RWPE1 (cell line): ENCODE results near the gene PROX1.

Experiments
- CTCF ChIA-PET: fragments of 350-600 bp; sonication (Branson Sonifier 250); formaldehyde crosslinking; extraction: SDS; loops from one replicate; lab custom pipeline; 2021; lab: Yijun Ruan, JAX
- POLR2A ChIA-PET: fragments of 400-600 bp; formaldehyde crosslinking; extraction: SDS; loops from one replicate; lab custom pipeline; 2020; ENCODE audit warnings: antibody characterized with exemption; ENCODE audit not compliant: low non-redundant PET; lab: Yijun Ruan, JAX
- DNase-seq: peaks from one replicate; pipeline ENCODE4 v3.0.0; 2012; ENCODE audit warnings: low spot score
- H3K27ac ChIP-seq: fragments of 450-650 bp; 2 replicates; pipeline ENCODE4 v1.5.1; 2017
- CTCF ChIP-seq: fragments of 450-650 bp; conservative IDR thresholded peaks from 2 replicates; pipeline ENCODE4 v1.5.1; 2017; ENCODE audit warnings: low read depth, mild to moderate bottlenecking

PROX1 gene

GRCh38 chr1:213977486-213977842 is 10.3 kb upstream of the PROX1 start:
- TF ChIP-seq CTCF, result no peak
- DNase-seq, result no peak
- POLR2A ChIA-PET, result no interaction called here
- H3K27ac ChIP-seq, result no peak overlapping the region
- CTCF ChIA-PET, result interaction anchor here (0.8 kb wide), 1 partner anchor 9 kb away, joined by 3 read pairs; no protein-coding TSS in a partner anchor

DNA sequence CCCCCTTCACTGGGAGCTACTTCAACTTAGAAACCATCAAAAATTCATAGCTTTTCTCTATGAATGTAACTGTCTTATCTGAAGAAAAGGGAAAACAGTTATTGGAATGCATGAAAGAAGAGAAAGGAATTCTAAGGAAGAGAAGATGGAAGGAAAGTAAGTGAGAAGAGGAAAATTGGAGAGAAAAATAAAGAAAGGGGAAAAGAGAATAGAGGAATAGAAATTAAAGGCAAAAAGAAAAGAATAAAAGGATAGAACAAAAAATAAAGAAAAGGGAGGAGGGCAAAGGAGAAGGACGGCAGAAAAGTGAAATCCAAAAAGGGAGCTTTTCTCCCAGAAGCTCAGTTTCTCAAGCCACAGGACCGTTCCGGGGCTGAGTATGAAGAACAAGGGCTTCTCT is 9.9 kb upstream of the PROX1 start:
- TF ChIP-seq CTCF, result no peak
- ChIA-PET POLR2A (no interaction called here), CTCF (interaction anchor here (0.8 kb wide), 1 partner anchor 10 kb away, joined by 3 read pairs; no protein-coding TSS in a partner anchor)
- no peak overlapping the region for H3K27ac ChIP-seq
- DNase-seq, result no peak

GRCh38 chr1:213979751-213980586 is 7.8 kb upstream of the PROX1 start:
- ChIA-PET CTCF (interaction anchor here (0.5 kb wide), 1 partner anchor 119 kb away, joined by 3 read pairs; no protein-coding TSS in a partner anchor), POLR2A (no interaction called here)
- no peak for TF ChIP-seq CTCF
- H3K27ac ChIP-seq, result no peak overlapping the region
- no peak for DNase-seq

- POLR2A ChIA-PET, result no interaction called here
- CTCF ChIA-PET, result no interaction called here
- H3K27ac ChIP-seq, result no peak overlapping the region
- DNase-seq, result no peak
- no peak for TF ChIP-seq CTCF
These were observed 6.9 kb upstream of the PROX1 start for GRCh38 chr1:213980906-213981305.

- TF ChIP-seq CTCF, result no peak
- ChIA-PET POLR2A (no interaction called here), CTCF (no interaction called here)
- no peak for DNase-seq
- no peak overlapping the region for H3K27ac ChIP-seq
These were observed 5.5 kb upstream of the PROX1 start for GRCh38 chr1:213982289-213982671.

GRCh38 chr1:213982672-213983492 is 4.9 kb upstream of the PROX1 start:
- no peak for TF ChIP-seq CTCF
- ChIA-PET CTCF (no interaction called here), POLR2A (no interaction called here)
- DNase-seq, result no peak
- no peak overlapping the region for H3K27ac ChIP-seq
